GM18861 (cell line): ENCODE results near the gene SLC25A26.
A peak's percentile ranks its signal among the peaks of the same experiment; 100 is the strongest.
"Not testable (repeated sequence)": the region's sequence is repeated elsewhere in the genome, so short reads cannot be mapped to it uniquely, and the experiment has no call there.

Experiments
- ATAC-seq: cut with Tn5 transposase; IDR thresholded peaks from one replicate; pipeline ENCODE4 v1.9.1; 2021; ENCODE audit not compliant: unreplicated experiment

SLC25A26 gene

GRCh38 chr3:66226093-66226492, 5.3 kb downstream of the SLC25A26 start:
- not testable (repeated sequence) for ATAC-seq

GRCh38 chr3:66227051-66227450, 6.2 kb downstream of the SLC25A26 start:
- ATAC-seq, result no peak

- ATAC-seq, result no peak
Observed at GRCh38 chr3:66227915-66228314, 7.1 kb downstream of the SLC25A26 start.

- ATAC-seq, result peak; percentile 53
Observed at GRCh38 chr3:66228707-66229106, 7.9 kb downstream of the SLC25A26 start.

- no peak for ATAC-seq
Observed at GRCh38 chr3:66229931-66230330, 9.1 kb downstream of the SLC25A26 start.

DNA sequence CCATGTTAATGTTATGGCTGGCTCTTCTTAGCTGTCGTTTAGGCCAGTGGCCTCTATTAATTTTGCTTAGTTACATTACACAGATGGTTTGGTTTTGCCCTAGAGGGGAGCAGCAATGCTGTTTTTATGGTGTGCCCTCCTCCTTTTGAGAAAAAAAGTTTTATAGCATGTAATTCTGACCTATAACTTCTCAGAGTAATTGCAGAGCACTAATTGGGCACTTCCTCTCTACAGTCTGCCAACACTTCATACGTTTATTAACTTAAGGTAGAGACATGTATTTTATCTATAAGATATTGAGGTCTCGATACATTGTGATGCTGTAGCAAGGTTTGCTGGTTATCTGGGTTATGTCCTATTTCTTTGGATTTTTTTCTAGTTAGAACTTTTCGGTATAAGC, 12.2 kb downstream of the SLC25A26 start:
- ATAC-seq, result no peak

DNA sequence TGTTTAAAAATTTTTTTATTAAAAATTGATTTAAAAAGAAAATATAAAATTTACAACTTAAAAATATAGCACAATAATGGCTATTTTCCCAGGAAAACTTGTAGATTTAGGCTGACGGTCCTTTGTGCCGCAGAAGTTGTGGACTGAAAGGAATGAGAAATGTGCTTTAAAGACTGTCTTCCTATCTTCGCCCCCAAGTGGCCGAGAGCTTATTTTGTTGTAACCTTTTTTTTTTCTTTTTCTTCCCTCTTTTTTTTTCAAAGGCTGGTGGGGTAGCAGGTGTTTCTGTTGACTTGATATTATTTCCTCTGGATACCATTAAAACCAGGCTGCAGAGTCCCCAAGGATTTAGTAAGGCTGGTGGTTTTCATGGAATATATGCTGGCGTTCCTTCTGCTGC, 15.5 kb downstream of the SLC25A26 start:
- no peak for ATAC-seq

GRCh38 chr3:66237552-66237951, 16.8 kb downstream of the SLC25A26 start:
- no peak for ATAC-seq

- peak; percentile 73 for ATAC-seq
Observed at GRCh38 chr3:66239513-66240123, 18.8 kb downstream of the SLC25A26 start.

- no peak for ATAC-seq
Observed at GRCh38 chr3:66241466-66241865, 20.7 kb downstream of the SLC25A26 start.

- no peak for ATAC-seq
Observed at GRCh38 chr3:66242788-66243464, 22.1 kb downstream of the SLC25A26 start.

- ATAC-seq, result no peak
Observed at GRCh38 chr3:66248641-66249040, 27.8 kb downstream of the SLC25A26 start.

DNA sequence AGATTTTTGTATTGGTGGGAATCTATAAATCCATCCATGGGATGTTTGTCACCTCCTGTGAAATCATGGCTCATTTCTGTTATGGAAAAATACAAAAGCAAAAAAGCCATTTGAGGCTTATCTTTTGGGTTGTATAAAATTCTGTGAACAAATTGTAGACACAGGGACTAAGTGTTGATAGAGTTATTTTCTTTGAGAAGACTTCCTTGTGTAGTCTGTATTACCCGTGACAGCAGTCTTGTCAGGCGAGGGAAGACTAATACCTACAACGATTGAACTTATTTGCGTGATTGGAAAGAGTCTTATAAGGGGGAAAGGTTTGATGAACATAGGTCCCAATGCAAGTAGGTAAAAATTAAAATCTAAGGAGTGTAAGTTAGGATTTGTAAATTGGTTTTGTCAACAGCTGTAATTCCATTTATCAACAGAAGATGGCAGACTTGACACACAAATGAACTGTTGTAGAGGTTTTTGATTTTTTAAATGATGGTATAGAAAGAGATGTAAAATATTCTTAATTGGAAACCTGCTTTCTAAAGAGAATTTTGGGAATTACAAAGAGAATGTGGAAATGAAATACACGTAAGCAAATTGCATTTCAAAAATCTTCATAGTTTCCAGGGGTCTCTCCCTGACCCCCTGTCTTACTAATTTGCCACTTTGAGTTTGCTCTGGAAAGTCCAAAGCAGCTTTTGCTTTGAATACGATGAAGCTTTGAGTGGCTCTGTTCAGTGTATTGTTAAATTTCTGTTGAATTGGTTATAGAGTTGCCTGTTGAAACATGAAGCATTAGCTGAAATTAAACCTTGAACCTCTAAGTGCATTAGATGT, 33.2 kb downstream of the SLC25A26 start:
- no peak for ATAC-seq

DNA sequence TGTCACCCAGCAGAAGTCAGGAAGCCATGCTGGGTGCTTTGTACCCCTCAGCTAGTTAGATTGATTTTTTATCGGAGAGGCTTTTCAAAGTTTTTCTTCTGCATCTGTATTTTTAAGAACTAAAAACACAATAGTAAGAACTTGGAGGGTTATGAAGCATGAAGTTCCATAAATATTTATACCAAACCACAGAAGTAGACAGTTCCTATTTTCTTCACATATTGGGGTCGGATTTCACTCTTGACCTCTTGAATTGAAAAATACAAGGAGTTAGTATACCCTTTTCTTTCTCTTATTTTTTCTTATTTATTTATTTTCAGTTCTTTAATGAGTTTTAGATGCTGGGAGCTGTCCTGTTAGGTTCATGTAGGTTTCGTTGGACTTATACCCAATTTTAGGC, 35.1 kb downstream of the SLC25A26 start:
- no peak for ATAC-seq

DNA sequence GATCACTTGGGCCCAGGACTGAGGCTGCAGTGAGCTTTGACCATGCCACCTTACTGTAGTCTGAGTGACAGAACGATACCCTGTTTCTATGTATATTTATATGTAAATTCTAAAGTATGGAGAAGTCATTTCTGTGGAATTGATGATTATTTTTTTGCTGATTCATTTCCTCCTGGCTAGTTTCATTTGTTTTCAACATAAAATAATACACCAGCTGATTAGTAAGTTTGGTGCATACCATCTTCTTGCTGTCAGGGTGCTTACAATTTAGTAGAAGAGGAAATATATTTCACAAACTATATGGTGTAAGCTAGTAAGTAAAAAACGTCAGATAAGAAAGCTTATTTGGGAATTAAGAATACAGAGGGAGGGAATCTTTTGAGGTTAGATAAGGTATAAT, 36.0 kb downstream of the SLC25A26 start:
- no peak for ATAC-seq

DNA sequence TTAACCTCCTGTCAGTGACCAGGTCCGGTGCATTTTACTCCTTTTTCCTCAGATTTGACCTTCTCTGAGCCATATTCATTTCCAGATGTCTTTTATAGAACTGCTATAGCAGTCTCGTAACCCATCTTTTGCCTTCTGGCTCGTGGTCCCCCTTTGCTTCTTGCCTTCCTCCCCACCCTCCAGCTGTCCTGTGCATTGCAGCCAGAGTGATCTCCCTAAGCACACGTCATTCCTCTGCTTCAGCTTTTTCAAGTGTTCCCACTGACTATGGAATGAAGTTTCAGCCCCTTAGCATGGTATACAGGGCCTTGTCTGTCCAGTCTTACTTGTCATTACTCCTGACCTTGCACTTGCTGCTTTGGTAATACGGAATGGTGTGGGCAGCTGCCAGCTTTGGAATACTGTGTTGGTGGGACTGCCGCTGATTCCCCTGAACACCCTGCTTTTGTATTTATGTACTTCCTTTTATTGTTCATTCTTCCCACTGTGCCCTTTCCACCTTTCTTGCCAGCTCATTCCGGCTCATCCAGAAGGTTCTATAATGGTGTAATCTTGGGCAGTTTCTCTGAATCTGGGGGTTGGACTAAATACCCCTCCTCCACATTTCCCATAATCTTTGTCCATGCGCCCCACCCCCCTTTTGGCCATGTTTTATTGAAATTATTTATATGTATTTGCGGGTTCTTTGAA, 38.9 kb downstream of the SLC25A26 start:
- no peak for ATAC-seq

DNA sequence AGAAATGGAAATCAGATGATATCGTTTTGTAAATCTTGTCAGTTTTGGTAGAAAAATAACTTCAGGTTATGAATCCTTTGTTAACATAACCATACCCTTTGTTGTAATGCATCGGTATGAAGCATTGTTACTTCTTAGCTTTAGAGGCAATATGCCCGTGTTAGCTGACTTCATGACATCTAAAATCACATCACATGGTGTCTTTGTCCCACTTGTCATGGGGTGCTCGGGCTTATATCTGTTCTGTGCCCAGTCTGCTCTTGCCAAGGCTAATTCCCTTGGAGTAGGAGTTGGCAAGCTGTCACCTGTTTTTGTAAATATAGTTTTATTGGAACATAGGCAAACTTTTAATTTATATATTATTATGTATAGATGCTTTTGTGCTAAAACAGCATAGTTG, 39.6 kb downstream of the SLC25A26 start:
- ATAC-seq, result no peak

DNA sequence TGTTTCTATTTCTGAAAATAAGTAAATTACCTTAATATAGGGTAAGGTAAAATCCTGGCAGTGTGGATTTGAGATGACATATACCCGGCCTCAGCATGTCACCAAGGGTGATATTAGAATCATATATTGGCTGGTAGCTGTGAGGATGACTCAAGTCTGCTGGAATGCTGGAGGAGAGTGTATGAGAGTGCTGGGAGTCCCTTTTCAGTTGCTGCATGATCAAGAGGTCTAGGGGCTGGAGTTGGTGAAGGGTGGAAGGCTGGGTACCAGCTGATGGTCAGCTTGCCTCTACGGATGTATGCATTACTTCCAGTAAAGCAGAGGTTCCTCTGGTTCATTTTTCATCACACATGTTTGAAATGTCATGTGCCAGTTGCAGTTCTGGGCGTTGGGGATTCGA, 40.6 kb downstream of the SLC25A26 start:
- ATAC-seq, result no peak

GRCh38 chr3:66265649-66266048, 44.8 kb downstream of the SLC25A26 start:
- no peak for ATAC-seq

DNA sequence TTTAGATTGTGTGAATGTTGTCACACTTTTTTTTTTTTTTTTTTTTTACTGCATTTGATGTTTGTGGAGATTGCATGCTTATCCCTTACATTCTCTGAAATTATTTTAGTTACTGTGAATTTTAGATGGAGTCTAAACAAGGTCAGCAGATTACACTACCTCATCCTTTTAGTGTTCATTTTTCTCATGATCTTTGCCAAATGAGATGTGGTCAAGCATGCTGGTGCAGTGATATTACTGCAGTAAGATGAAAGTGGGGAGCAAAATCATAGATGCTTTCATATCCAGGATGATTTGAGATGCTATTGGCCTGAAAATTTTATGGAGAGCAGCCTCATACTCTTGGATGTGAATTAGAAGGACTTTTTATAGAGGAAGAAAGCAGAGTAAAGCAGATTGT, 45.8 kb downstream of the SLC25A26 start:
- ATAC-seq, result no peak

GRCh38 chr3:66267031-66267430, 46.2 kb downstream of the SLC25A26 start:
- no peak for ATAC-seq
